ENCODE results near the gene ALDH3A1. TPM values are rescaled to one million over a fixed set of nuclear protein-coding genes. Genes with fewer than 3 reads are reported as not detected.

ALDH3A1 gene
- total and polyA plus RNA-seq, 2 experiments from 2014 or later: 0.17 to 0.21 TPM

DNA sequence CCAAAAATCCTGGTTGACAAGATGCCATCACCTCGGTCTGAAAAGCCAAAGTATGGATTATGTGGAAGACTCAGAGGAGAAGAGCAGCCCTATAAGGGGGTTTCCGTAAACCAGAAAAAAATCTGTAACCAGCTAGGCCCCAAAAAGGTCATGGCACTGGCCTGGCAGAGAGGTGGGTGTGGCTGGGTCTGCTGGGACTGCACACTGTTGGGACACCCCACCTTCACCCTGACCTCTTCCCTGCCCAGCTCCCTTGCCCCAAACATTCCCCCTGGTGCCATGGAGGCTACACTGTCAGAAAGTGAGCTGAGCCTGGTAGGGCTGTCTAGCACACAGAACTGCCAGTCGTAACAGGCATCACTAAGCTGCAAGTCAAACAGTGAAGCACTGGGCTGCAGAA, 38.3 kb downstream of the ALDH3A1 start:
- no peaks in the 10 kb centered on the region for H3F3A ChIP-seq (replicated peaks; ENCODE audit: low read depth)
- ATAC-seq (no peak), DNase-seq (ENCODE audit: low spot score) (no peak)
- H2AFZ ChIP-seq: no peak overlapping the region
- no peaks in the 10 kb centered on the region for H3K27me3 ChIP-seq (ENCODE audit: insufficient read depth)
- H3K27me3 Mint-ChIP-seq (ENCODE audit: insufficient read depth, low read depth, poor library complexity): peaks cover 8% of the 10 kb centered on the region
- H3K36me3 Mint-ChIP-seq (ENCODE audit: low read depth): no peaks in the 10 kb centered on the region
- H3K36me3 ChIP-seq (ENCODE audit: insufficient read depth): no peaks in the 10 kb centered on the region
- H3K9me3 Mint-ChIP-seq: no peaks in the 10 kb centered on the region
- H3K27ac Mint-ChIP-seq: no peak overlapping the region
- H3K4me3 Mint-ChIP-seq: no peak overlapping the region
- H3K9me2 ChIP-seq (ENCODE audit: insufficient read depth): no peaks in the 10 kb centered on the region
- H3K27ac ChIP-seq (ENCODE audit: low read depth): no peak overlapping the region
- peaks cover 11% of the 10 kb centered on the region; the same call in 1 of the 2 replicates for H3K4me1 ChIP-seq (ENCODE audit: insufficient read depth)
- TF ChIP-seq, protein P1, sequence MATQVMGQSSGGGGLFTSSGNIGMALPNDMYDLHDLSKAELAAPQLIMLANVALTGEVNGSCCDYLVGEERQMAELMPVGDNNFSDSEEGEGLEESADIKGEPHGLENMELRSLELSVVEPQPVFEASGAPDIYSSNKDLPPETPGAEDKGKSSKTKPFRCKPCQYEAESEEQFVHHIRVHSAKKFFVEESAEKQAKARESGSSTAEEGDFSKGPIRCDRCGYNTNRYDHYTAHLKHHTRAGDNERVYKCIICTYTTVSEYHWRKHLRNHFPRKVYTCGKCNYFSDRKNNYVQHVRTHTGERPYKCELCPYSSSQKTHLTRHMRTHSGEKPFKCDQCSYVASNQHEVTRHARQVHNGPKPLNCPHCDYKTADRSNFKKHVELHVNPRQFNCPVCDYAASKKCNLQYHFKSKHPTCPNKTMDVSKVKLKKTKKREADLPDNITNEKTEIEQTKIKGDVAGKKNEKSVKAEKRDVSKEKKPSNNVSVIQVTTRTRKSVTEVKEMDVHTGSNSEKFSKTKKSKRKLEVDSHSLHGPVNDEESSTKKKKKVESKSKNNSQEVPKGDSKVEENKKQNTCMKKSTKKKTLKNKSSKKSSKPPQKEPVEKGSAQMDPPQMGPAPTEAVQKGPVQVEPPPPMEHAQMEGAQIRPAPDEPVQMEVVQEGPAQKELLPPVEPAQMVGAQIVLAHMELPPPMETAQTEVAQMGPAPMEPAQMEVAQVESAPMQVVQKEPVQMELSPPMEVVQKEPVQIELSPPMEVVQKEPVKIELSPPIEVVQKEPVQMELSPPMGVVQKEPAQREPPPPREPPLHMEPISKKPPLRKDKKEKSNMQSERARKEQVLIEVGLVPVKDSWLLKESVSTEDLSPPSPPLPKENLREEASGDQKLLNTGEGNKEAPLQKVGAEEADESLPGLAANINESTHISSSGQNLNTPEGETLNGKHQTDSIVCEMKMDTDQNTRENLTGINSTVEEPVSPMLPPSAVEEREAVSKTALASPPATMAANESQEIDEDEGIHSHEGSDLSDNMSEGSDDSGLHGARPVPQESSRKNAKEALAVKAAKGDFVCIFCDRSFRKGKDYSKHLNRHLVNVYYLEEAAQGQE (IDR thresholded peaks at IDR 0.05; ENCODE audit: unreplicated experiment): no peak
- TF ChIP-seq, protein P2, sequence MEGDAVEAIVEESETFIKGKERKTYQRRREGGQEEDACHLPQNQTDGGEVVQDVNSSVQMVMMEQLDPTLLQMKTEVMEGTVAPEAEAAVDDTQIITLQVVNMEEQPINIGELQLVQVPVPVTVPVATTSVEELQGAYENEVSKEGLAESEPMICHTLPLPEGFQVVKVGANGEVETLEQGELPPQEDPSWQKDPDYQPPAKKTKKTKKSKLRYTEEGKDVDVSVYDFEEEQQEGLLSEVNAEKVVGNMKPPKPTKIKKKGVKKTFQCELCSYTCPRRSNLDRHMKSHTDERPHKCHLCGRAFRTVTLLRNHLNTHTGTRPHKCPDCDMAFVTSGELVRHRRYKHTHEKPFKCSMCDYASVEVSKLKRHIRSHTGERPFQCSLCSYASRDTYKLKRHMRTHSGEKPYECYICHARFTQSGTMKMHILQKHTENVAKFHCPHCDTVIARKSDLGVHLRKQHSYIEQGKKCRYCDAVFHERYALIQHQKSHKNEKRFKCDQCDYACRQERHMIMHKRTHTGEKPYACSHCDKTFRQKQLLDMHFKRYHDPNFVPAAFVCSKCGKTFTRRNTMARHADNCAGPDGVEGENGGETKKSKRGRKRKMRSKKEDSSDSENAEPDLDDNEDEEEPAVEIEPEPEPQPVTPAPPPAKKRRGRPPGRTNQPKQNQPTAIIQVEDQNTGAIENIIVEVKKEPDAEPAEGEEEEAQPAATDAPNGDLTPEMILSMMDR (conservative IDR thresholded peaks at IDR 0.05; ENCODE audit: low read depth in 2 of 2): no peak
- TF ChIP-seq EZH2phosphoT487 (IDR thresholded peaks at IDR 0.05; ENCODE audit: unreplicated experiment) (no peak), STAT1 (IDR thresholded peaks at IDR 0.05; ENCODE audit: unreplicated experiment) (no peak), JUNB (IDR thresholded peaks at IDR 0.05; ENCODE audit: unreplicated experiment) (no peak), ZNF331 (CRISPR knock-in tag; IDR thresholded peaks at IDR 0.05; ENCODE audit: low read depth) (no peak)
- no peaks in the 10 kb centered on the region for H3K79me2 ChIP-seq (replicated peaks; ENCODE audit: insufficient read depth)
- peaks cover 23% of the 10 kb centered on the region for H3K4me1 Mint-ChIP-seq
- no peak overlapping the region for H3K4me3 ChIP-seq
- H4K20me1 ChIP-seq (replicated peaks; ENCODE audit: insufficient read depth): no peaks in the 10 kb centered on the region
- H3K4me2 ChIP-seq: no peak overlapping the region

DNA sequence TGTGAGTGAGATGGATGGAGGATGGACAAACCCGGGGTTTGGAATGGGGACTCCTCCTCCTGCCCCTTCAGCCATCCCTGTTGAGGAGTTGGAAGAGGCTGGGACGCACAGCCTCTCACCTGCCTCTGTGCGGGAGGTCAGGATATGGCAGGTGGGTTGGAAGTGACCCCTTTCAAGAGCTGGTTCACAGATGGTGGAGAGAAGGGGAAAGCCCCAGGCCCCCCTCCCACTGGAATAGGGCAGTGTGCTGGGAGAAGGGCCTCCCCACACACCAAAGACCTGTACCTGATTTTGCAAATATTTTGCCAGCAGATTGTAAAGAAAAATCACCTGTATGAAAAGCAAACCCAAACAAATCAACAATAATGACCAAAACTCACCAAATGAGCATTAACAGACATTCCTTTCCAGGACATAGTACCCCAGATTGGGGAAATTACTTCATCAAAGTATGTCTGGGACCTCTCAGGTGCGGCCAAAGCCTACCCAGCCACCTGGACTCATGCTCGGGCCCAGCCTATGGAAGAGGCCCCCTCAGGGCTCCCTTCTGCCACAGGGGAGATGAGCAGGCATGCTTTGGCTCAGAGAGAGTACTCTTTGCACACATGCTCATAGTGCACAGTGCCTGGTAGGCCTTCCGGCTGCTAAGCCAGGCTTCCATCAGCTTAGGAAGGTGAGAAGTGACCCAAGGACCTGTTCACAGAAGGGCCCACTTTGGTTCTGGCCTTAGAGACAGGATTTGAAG, 39.5 kb downstream of the ALDH3A1 start:
- Histone ChIP-seq H3F3A (replicated peaks; ENCODE audit: low read depth) (no peaks in the 10 kb centered on the region), H3K27me3 (ENCODE audit: insufficient read depth) (no peaks in the 10 kb centered on the region), H3K4me1 (ENCODE audit: insufficient read depth) (peaks cover 15% of the 10 kb centered on the region; the same call in 1 of the 2 replicates), H3K9me2 (ENCODE audit: insufficient read depth) (no peaks in the 10 kb centered on the region), H3K4me2 (no peak overlapping the region), H2AFZ (no peak overlapping the region), H4K20me1 (replicated peaks; ENCODE audit: insufficient read depth) (no peaks in the 10 kb centered on the region), H3K4me3 (no peak overlapping the region), H3K27ac (ENCODE audit: low read depth) (no peak overlapping the region), H3K79me2 (replicated peaks; ENCODE audit: insufficient read depth) (no peaks in the 10 kb centered on the region), H3K36me3 (ENCODE audit: insufficient read depth) (no peaks in the 10 kb centered on the region)
- H3K4me1 Mint-ChIP-seq: peaks cover 29% of the 10 kb centered on the region
- no peak overlapping the region for H3K27ac Mint-ChIP-seq
- ATAC-seq (no peak), DNase-seq (ENCODE audit: low spot score) (no peak)
- H3K4me3 Mint-ChIP-seq: no peak overlapping the region
- H3K36me3 Mint-ChIP-seq (ENCODE audit: low read depth): no peaks in the 10 kb centered on the region
- TF ChIP-seq, protein P3, sequence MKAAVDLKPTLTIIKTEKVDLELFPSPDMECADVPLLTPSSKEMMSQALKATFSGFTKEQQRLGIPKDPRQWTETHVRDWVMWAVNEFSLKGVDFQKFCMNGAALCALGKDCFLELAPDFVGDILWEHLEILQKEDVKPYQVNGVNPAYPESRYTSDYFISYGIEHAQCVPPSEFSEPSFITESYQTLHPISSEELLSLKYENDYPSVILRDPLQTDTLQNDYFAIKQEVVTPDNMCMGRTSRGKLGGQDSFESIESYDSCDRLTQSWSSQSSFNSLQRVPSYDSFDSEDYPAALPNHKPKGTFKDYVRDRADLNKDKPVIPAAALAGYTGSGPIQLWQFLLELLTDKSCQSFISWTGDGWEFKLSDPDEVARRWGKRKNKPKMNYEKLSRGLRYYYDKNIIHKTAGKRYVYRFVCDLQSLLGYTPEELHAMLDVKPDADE (IDR thresholded peaks at IDR 0.05): no peak
- no peak for TF ChIP-seq EZH2phosphoT487 (IDR thresholded peaks at IDR 0.05; ENCODE audit: unreplicated experiment)
- H3K27me3 Mint-ChIP-seq (ENCODE audit: insufficient read depth, low read depth, poor library complexity): peaks cover 6% of the 10 kb centered on the region
- no peaks in the 10 kb centered on the region for H3K9me3 Mint-ChIP-seq
